A549 (cell line): Measurements from ENCODE around the gene FUT8. TPM values are rescaled to one million over a fixed set of nuclear protein-coding genes. Genes with fewer than 3 reads are reported as not detected.

Experiments used
- ATAC-seq, 2 experiments: fragments of 200-7000 bp in 1 of 2; fragments of >200 bp in 1 of 2; cut with Nextera tagmentation in 1 of 2; cut with Tn5 transposase in 1 of 2; 3 replicates each; pipeline versions ENCODE4 v1.8.0 to v1.9.1; 2018 to 2020; ENCODE audit warnings: mild to moderate bottlenecking in 1 of 2, moderate library complexity in 1 of 2
- CTCF ChIA-PET: fragments of 300-600 bp; sonication (Branson Sonifier 250); formaldehyde crosslinking; extraction: SDS; loops from one replicate; lab custom pipeline; 2021; ENCODE audit warnings: antibody characterized with exemption, inconsistent platforms; lab: Yijun Ruan, JAX
- POLR2A ChIA-PET: fragments of 350-600 bp; formaldehyde crosslinking; extraction: SDS; loops from one replicate; lab custom pipeline; 2021; ENCODE audit warnings: antibody characterized with exemption, inconsistent platforms; lab: Yijun Ruan, JAX
- DNase-seq, 2 experiments: peaks; one replicate each; pipeline versions ENCODE4 v3.0.0 to v3.0.0-alpha.2; 2011 to 2016; ENCODE audit warnings: low read depth in 1 of 2, low spot score in 1 of 2
- FAIRE-seq: peaks from 2 replicates; lab custom pipeline; 2011; peaks lifted over from hg19 to GRCh38; lab: Jason Lieb, UNC
- H3K27ac ChIP-seq, 2 experiments: fragments of >200 bp; sonication (Bioruptor Twin); formaldehyde crosslinking; 3 replicates each; pipeline ENCODE4 v1.5.1; 2016 to 2017
- H3K4me1 ChIP-seq: fragments of >200 bp; sonication (Bioruptor Twin); formaldehyde crosslinking; 3 replicates; pipeline ENCODE4 v1.6.1; 2016
- H3K4me2 ChIP-seq: fragments of >200 bp; sonication (Bioruptor Twin); formaldehyde crosslinking; 3 replicates; pipeline ENCODE4 v1.6.1; 2016
- H3K4me3 ChIP-seq: fragments of >200 bp; sonication (Bioruptor Twin); formaldehyde crosslinking; 3 replicates; pipeline ENCODE4 v1.5.1; 2016
- H3K9me3 ChIP-seq: fragments of >200 bp; sonication (Bioruptor Twin); formaldehyde crosslinking; 3 replicates; pipeline ENCODE4 v1.6.1; 2016
- CBX8 ChIP-seq: fragments of 200-600 bp; sonication (generic); IDR thresholded peaks from 2 replicates; pipeline ENCODE4 v1.6.1; 2016
- CEBPB ChIP-seq, 2 experiments: fragments of >200 bp in 1 of 2; sonication (Bioruptor Twin) in 1 of 2; formaldehyde crosslinking in 1 of 2; IDR thresholded peaks; 2 replicates each; pipeline ENCODE4 v1.6.1; 2012 to 2016
- CTCF ChIP-seq: fragments of >200 bp; sonication (Bioruptor Twin); formaldehyde crosslinking; IDR thresholded peaks from 3 replicates; pipeline ENCODE4 v1.5.1; 2016
- GATA3 ChIP-seq: IDR thresholded peaks from 2 replicates; pipeline ENCODE4 v1.6.1; 2012; ENCODE audit warnings: borderline replicate concordance
- HOXA7 ChIP-seq: fragments of 250-450 bp; sonication (Bioruptor Pico); IDR thresholded peaks from 2 replicates; pipeline ENCODE4 v1.5.0; 2020; ENCODE audit warnings: mild to moderate bottlenecking, moderate library complexity
- KDM1A ChIP-seq: fragments of 200-600 bp; sonication (generic); IDR thresholded peaks from 2 replicates; pipeline ENCODE4 v1.6.1; 2016; ENCODE audit warnings: low read depth, mild to moderate bottlenecking
- KDM5A ChIP-seq: fragments of 200-600 bp; sonication (generic); IDR thresholded peaks from 2 replicates; pipeline ENCODE4 v1.6.1; 2016; ENCODE audit warnings: antibody characterized with exemption, mild to moderate bottlenecking
- PBX3 ChIP-seq: IDR thresholded peaks from 2 replicates; pipeline ENCODE4 v1.6.1; 2012
- PHF8 ChIP-seq: fragments of 200-600 bp; sonication (generic); IDR thresholded peaks from 2 replicates; pipeline ENCODE4 v1.6.1; 2016; ENCODE audit warnings: low read depth, mild to moderate bottlenecking, antibody characterized with exemption, moderate library complexity, borderline replicate concordance
- RARB ChIP-seq: fragments of 250-450 bp; sonication (Bioruptor Pico); IDR thresholded peaks from 2 replicates; pipeline ENCODE4 v1.8.0; 2021; ENCODE audit warnings: mild to moderate bottlenecking, moderate library complexity
- SMC3 ChIP-seq: fragments of >200 bp; sonication (Bioruptor Twin); formaldehyde crosslinking; IDR thresholded peaks from 3 replicates; pipeline ENCODE4 v1.6.1; 2018; ENCODE audit warnings: inconsistent platforms
- SREBF2 ChIP-seq: fragments of 450-650 bp; IDR thresholded peaks from 2 replicates; pipeline ENCODE4 v1.6.1; 2014; ENCODE audit warnings: mild to moderate bottlenecking, moderate library complexity
- WGBS: methylation state at CpG from one replicate; pipeline ENCODE4 v1.1.6; 2017; ENCODE audit errors: missing lambda C conversion rate; 5-methylcytosine and 5-hydroxymethylcytosine counted together
- polyA plus RNA-seq, 4 experiments: library from polyadenylated mRNA; depleted of rRNA in 3 of 4; stranded (reverse); fragments of >200 nt; fragmentation: RNase III in 1 of 4; extraction: RNeasy Plus Mini Kit Qiagen cat#74134 plus additional on column Dnase treatment in 1 of 4; gene quantifications; 2 replicates in 3 of 4; 3 replicates in 1 of 4; pipeline ENCODE4 v1.2.3, GENCODE V29; 2011 to 2017
- small RNA-seq, 6 experiments: library from RNA; depleted of rRNA; stranded (forward); fragments of <200 nt; gene quantifications; one replicate each; pipeline ENCODE3, GENCODE V24; 2012

The FUT8 gene
- polyA plus RNA-seq, 2 of the 4 experiments (the other 2 are of a cell fraction), result 20.3 to 22.9 TPM

- Histone ChIP-seq H3K4me1 (no peaks in the 10 kb centered on the region), H3K4me2 (no peak overlapping the region), H3K27ac (no peak overlapping the region), H3K9me3 (no peaks in the 10 kb centered on the region), H3K4me3 (no peak overlapping the region)
- ChIA-PET POLR2A (no interaction called here), CTCF (interaction anchor here (1.2 to 2.2 kb wide), 2 partner anchors 17 to 43 kb away, joined by 3 to 5 read pairs; no protein-coding TSS in a partner anchor)
- DNase-seq, result peak in 1 of 2 experiments; percentile 5
- no peak for TF ChIP-seq PBX3
- no peak for TF ChIP-seq SMC3
- no peak for TF ChIP-seq HOXA7
- WGBS, result 65% methylated on average over 13 of the region's 14 CpGs
- no peak for FAIRE-seq
- peak; percentile 31 to 53; a peak in 5 of 6 replicates for ATAC-seq
Observed at GRCh38 chr14:65791191-65791981, 378.9 kb downstream of the FUT8 start.

- no peaks in the 10 kb centered on the region for H3K9me3 ChIP-seq
- TF ChIP-seq KDM1A (no peak), GATA3 (no peak), CEBPB (IDR thresholded peaks at IDR 0.05) (no peak), CTCF (no peak), CBX8 (no peak), PHF8 (no peak), SREBF2 (no peak), RARB (CRISPR knock-in tag) (no peak), KDM5A (no peak), PBX3 (no peak)
- TF ChIP-seq, all 56 proteins: peak for 0
- ChIA-PET CTCF (interaction anchor here (0.7 to 2.2 kb wide), 3 partner anchors 17 to 349 kb away, joined by 4 to 5 read pairs (median 4); no protein-coding TSS in a partner anchor), POLR2A (no interaction called here)
- ATAC-seq (peak; percentile 60 to 68), FAIRE-seq (no peak), DNase-seq (peak; percentile 17 to 31)
- Histone ChIP-seq H3K4me2 (no peak overlapping the region), H3K27ac (no peak overlapping the region), H3K4me1 (no peaks in the 10 kb centered on the region), H3K4me3 (no peak overlapping the region)
- 38% methylated on average over 9 of the region's 9 CpGs for WGBS
Observed at GRCh38 chr14:65792208-65792905, 379.8 kb downstream of the FUT8 start.

Small RNAs within 50 kb of the gene (small RNA-seq; reads per million reads assigned to genes)
- 0 to 45.3 (median 11.1) reads per million in 6 experiments for gene MIR625
